Loucy (cell line): Measurements from ENCODE around the gene SNX24.

Experiments used
- H2AFZ ChIP-seq: fragments of 200-600 bp; sonication (generic); 2 replicates; pipeline ENCODE4 v1.6.0; 2016; ENCODE audit warnings: antibody characterized with exemption, mild to moderate bottlenecking, low read length, moderate library complexity
- H3F3A ChIP-seq: fragments of 200-600 bp; 2 replicates; pipeline ENCODE4 v1.6.0; 2016; ENCODE audit warnings: antibody characterized with exemption, low read depth, mild to moderate bottlenecking
- H3K27me3 ChIP-seq: fragments of 200-600 bp; sonication (generic); 2 replicates; pipeline ENCODE4 v1.6.1; 2014; ENCODE audit warnings: low read length, mild to moderate bottlenecking; ENCODE audit not compliant: insufficient read depth, poor library complexity, severe bottlenecking
- H3K36me3 ChIP-seq: fragments of 200-600 bp; sonication (generic); 2 replicates; pipeline ENCODE4 v1.6.1; 2016; ENCODE audit warnings: low read length; ENCODE audit not compliant: insufficient read depth
- H3K4me1 ChIP-seq: fragments of 200-600 bp; sonication (generic); 2 replicates; pipeline ENCODE4 v1.5.1; 2014; ENCODE audit warnings: low read length, mild to moderate bottlenecking; ENCODE audit not compliant: insufficient read depth, poor library complexity, severe bottlenecking
- H3K4me2 ChIP-seq: fragments of 200-600 bp; sonication (generic); 2 replicates; pipeline ENCODE4 v1.6.0; 2014; ENCODE audit warnings: antibody characterized with exemption, low read length, low read depth, mild to moderate bottlenecking; ENCODE audit not compliant: poor library complexity, severe bottlenecking
- H3K4me3 ChIP-seq: fragments of 200-600 bp; sonication (generic); 2 replicates; pipeline ENCODE4 v1.5.1; 2014; ENCODE audit warnings: low read length, mild to moderate bottlenecking, mixed read lengths; ENCODE audit not compliant: poor library complexity, severe bottlenecking
- H3K79me2 ChIP-seq: fragments of 200-600 bp; sonication (generic); 2 replicates; pipeline ENCODE4 v1.6.1; 2014; ENCODE audit warnings: low read length; ENCODE audit not compliant: insufficient read depth
- H3K9ac ChIP-seq: fragments of 200-600 bp; sonication (generic); 2 replicates; pipeline ENCODE4 v1.6.0; 2014; ENCODE audit warnings: mild to moderate bottlenecking, low read depth, low read length, moderate library complexity; ENCODE audit not compliant: poor library complexity, severe bottlenecking
- H3K9me2 ChIP-seq: fragments of 200-600 bp; sonication (generic); replicated peaks from 2 replicates; pipeline ENCODE4 v1.6.1; 2016; ENCODE audit warnings: low read depth, low read length, mixed read lengths
- H3K9me3 ChIP-seq: fragments of 200-600 bp; sonication (generic); 2 replicates; pipeline ENCODE4 v1.6.1; 2014; ENCODE audit warnings: mild to moderate bottlenecking, antibody characterized with exemption, low read length, low read depth; ENCODE audit not compliant: insufficient read depth
- H4K20me1 ChIP-seq: fragments of 200-600 bp; sonication (generic); 2 replicates; pipeline ENCODE4 v1.6.0; 2014; ENCODE audit warnings: antibody characterized with exemption, low read length, mild to moderate bottlenecking; ENCODE audit not compliant: insufficient read depth, poor library complexity, severe bottlenecking
- CTCF ChIP-seq: fragments of 200-600 bp; sonication (generic); conservative IDR thresholded peaks from 2 replicates; pipeline ENCODE4 v1.5.1; 2014; ENCODE audit warnings: mild to moderate bottlenecking, antibody characterized with exemption, low read length
- EZH2phosphoT487 ChIP-seq: fragments of 200-600 bp; IDR thresholded peaks from 2 replicates; pipeline ENCODE4 v1.6.1; 2018; ENCODE audit warnings: antibody characterized with exemption, mild to moderate bottlenecking, moderate library complexity, borderline replicate concordance

SNX24 gene

GRCh38 chr5:122815218-122815767 lies 30.1 kb upstream of the SNX24 start:
- Histone ChIP-seq H3K9me3 (no peaks in the 10 kb centered on the region), H3K4me2 (no peak overlapping the region), H3K9ac (no peak overlapping the region), H3K9me2 (no peaks in the 10 kb centered on the region), H3F3A (no peaks in the 10 kb centered on the region), H2AFZ (no peak overlapping the region), H3K27me3 (no peaks in the 10 kb centered on the region), H3K4me1 (no peaks in the 10 kb centered on the region), H3K36me3 (peaks cover 11% of the 10 kb centered on the region; the same call in 1 of the 2 replicates), H4K20me1 (no peaks in the 10 kb centered on the region), H3K4me3 (no peak overlapping the region), H3K79me2 (no peaks in the 10 kb centered on the region)
- TF ChIP-seq CTCF (no peak), EZH2phosphoT487 (no peak)

GRCh38 chr5:122816756-122817155 lies 28.7 kb upstream of the SNX24 start:
- TF ChIP-seq EZH2phosphoT487 (no peak), CTCF (no peak)
- Histone ChIP-seq H3F3A (no peaks in the 10 kb centered on the region), H3K9ac (no peak overlapping the region), H3K9me3 (no peaks in the 10 kb centered on the region), H3K4me2 (no peak overlapping the region), H3K36me3 (peaks cover 11% of the 10 kb centered on the region; the same call in 1 of the 2 replicates), H3K79me2 (no peaks in the 10 kb centered on the region), H2AFZ (no peak overlapping the region), H3K9me2 (no peaks in the 10 kb centered on the region), H3K27me3 (no peaks in the 10 kb centered on the region), H4K20me1 (no peaks in the 10 kb centered on the region), H3K4me1 (no peaks in the 10 kb centered on the region), H3K4me3 (no peak overlapping the region)

DNA sequence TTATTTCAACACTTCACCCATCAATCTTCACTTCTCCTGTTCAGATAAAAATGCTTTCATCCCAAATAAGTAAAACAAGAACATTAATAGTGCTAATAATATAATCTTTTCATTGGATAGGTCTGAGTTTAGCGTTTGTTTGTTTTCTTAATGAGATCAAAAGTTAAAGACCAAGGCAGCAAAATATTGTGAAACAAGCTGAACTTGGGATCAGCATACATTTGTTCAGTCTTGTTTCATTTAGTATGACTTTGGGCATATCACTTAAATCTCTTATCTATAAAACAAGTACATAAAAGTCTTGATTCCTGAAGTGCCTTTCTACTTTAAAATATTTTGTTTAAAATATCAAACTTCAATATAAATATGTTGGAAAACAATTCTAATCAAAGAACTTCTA lies 13.4 kb upstream of the SNX24 start:
- H3K4me2 ChIP-seq = no peak overlapping the region
- no peak overlapping the region for H2AFZ ChIP-seq
- H3K79me2 ChIP-seq = no peaks in the 10 kb centered on the region
- no peaks in the 10 kb centered on the region for H3F3A ChIP-seq
- TF ChIP-seq CTCF = no peak
- TF ChIP-seq EZH2phosphoT487 = no peak
- H3K4me1 ChIP-seq = no peaks in the 10 kb centered on the region
- no peak overlapping the region for H3K9ac ChIP-seq
- peaks cover 11% of the 10 kb centered on the region; the same call in 1 of the 2 replicates for H3K36me3 ChIP-seq
- no peaks in the 10 kb centered on the region for H3K9me2 ChIP-seq
- H3K27me3 ChIP-seq = no peaks in the 10 kb centered on the region
- H4K20me1 ChIP-seq = no peaks in the 10 kb centered on the region
- no peaks in the 10 kb centered on the region for H3K9me3 ChIP-seq
- no peak overlapping the region for H3K4me3 ChIP-seq
